IPS-20b (cell line): ENCODE data around the gene CDK18.

ENCODE experiments used
- H3K27ac ChIP-seq: one replicate; pipeline ENCODE4 v1.5.1; 2013; ENCODE audit warnings: low read length
- H3K27me3 ChIP-seq: 2 replicates; pipeline ENCODE4 v1.6.1; 2013; ENCODE audit warnings: mild to moderate bottlenecking, low read length, inconsistent platforms; ENCODE audit not compliant: insufficient read depth
- H3K36me3 ChIP-seq: 2 replicates; pipeline ENCODE4 v1.6.1; 2013; ENCODE audit warnings: low read depth, mild to moderate bottlenecking, inconsistent platforms, low read length, moderate library complexity; ENCODE audit not compliant: insufficient read depth
- H3K4me1 ChIP-seq: 2 replicates; pipeline ENCODE4 v1.6.1; 2013; ENCODE audit warnings: mild to moderate bottlenecking, control low read depth, inconsistent platforms, low read length, moderate library complexity; ENCODE audit not compliant: insufficient read depth
- H3K4me3 ChIP-seq: 2 replicates; pipeline ENCODE4 v1.5.1; 2013; ENCODE audit warnings: mild to moderate bottlenecking, low read length, inconsistent platforms
- H3K9ac ChIP-seq: 2 replicates; pipeline ENCODE4 v1.6.1; 2013; ENCODE audit warnings: low read depth, mild to moderate bottlenecking, inconsistent platforms, low read length, moderate library complexity
- H3K9me3 ChIP-seq: 2 replicates; pipeline ENCODE4 v1.6.1; 2013; ENCODE audit warnings: mild to moderate bottlenecking, low read depth, low read length, inconsistent platforms; ENCODE audit not compliant: insufficient read depth

Gene CDK18

DNA sequence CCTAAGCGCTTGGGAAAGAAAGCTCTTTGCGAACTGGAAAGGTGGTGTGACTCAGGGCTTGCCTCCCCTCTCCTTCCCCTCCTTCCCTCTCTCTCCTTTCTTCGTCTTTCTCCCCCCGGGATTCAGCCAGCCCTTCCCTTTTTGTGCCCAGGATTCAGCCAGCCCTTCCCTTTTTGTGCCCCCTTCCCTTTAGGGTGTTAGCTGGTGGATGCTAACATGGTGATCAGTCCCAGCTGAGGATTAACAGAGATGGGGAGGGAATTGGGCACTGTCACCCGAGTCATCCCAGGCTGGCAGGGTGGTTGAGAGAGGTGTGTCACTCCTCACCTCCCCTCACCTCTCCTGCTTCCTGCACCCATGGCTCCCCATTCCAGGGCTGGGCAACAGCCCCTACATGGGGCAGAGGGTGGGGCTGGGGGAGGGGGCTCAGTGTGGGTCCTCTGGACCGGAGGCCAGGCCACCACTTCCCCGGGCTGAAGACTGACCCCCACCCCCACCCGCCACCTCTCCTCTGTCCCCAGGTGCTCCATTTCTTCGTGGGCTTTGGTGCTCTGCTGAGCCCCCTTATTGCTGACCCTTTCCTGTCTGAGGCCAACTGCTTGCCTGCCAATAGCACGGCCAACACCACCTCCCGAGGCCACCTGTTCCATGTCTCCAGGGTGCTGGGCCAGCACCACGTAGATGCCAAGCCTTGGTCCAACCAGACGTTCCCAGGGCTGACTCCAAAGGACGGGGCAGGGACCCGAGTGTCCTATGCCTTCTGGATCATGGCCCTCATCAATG lies 75.9 kb downstream of the CDK18 start:
- Histone ChIP-seq H3K36me3 (no peaks in the 10 kb centered on the region), H3K27ac (no peak overlapping the region), H3K9ac (no peak overlapping the region), H3K9me3 (no peaks in the 10 kb centered on the region), H3K4me1 (peaks cover 6% of the 10 kb centered on the region; the same call in 1 of the 2 replicates), H3K27me3 (peaks cover 40% of the 10 kb centered on the region), H3K4me3 (no peak overlapping the region)

DNA sequence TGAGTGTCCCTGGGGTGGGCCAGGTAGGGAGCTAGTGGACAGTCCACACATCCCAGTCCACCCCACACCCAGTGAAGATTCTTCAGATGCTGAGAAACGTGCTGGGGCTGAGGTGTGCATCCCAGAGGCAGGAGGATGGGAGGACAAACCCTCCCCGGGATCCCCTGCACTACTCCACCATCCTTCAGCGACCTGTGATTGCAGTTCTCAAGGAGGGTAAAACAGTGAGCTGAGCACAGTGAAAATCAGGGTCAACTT lies 76.4 kb downstream of the CDK18 start:
- Histone ChIP-seq H3K36me3 (no peaks in the 10 kb centered on the region), H3K4me1 (peaks cover 6% of the 10 kb centered on the region; the same call in 1 of the 2 replicates), H3K27ac (no peak overlapping the region), H3K4me3 (no peak overlapping the region), H3K9ac (no peak overlapping the region), H3K27me3 (peaks cover 40% of the 10 kb centered on the region), H3K9me3 (no peaks in the 10 kb centered on the region)

DNA sequence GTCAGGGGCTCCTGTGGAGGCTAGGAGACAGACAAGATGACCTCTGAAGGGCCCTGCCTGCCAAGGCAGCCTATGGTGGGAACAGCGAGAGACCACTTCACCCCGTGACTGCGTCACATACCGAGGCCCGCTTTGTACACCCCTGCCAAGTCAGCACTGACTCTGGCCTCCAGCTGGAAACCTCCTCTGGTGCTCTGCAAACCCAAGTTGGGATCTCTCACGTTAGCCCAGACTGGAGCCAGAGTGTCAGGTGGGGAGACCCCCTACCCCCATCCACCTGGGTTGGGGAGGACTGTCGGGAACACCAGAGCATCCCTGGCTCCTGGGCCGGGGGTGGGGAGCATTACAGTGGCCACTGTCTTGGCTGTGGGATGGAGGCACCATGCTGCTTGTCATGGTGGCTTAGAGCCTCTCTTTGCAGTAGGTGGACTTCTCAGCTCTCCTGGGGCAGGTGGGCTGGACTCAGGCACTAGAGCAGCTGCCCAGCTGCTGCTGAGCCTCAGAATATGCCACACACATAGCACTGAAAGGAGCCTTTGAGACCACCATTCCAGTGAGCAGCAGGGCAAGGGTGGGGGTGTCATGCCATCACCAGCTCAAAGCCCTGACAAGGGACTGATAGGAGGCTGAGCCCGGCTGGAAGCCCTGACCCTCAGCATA lies 77.0 kb downstream of the CDK18 start:
- no peak overlapping the region for H3K9ac ChIP-seq
- H3K27ac ChIP-seq: no peak overlapping the region
- no peak overlapping the region for H3K4me3 ChIP-seq
- no peaks in the 10 kb centered on the region for H3K9me3 ChIP-seq
- no peaks in the 10 kb centered on the region for H3K36me3 ChIP-seq
- H3K27me3 ChIP-seq: peaks cover 35% of the 10 kb centered on the region
- peaks cover 6% of the 10 kb centered on the region; the same call in 1 of the 2 replicates for H3K4me1 ChIP-seq

DNA sequence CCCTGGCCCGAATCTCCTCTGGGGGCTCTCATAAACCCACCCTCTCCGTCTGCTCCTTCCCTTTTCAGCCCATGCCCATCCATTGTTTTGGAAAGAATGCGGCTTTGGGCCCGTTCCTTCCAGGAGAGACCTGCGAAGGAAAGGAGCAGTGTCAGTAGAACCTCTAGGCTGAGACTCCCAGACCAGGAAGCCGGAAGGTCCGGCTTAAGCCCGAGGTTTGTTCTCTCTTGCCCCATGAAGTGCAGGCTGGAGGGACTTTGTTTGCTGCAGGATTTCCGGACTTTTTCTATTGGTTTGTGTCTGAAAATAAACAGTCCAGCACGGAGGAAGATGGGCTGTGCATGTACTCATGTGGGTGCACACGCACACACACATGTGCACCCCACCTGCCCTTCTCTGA lies 77.6 kb downstream of the CDK18 start:
- Histone ChIP-seq H3K27ac (no peak overlapping the region), H3K9me3 (no peaks in the 10 kb centered on the region), H3K36me3 (no peaks in the 10 kb centered on the region), H3K4me3 (no peak overlapping the region), H3K9ac (no peak overlapping the region), H3K27me3 (peaks cover 29% of the 10 kb centered on the region), H3K4me1 (peaks cover 6% of the 10 kb centered on the region; the same call in 1 of the 2 replicates)
